ENCODE data around the gene RAB40C. TPM values are rescaled to one million over a fixed set of nuclear protein-coding genes. Genes with fewer than 3 reads are reported as not detected.

RAB40C gene
- total RNA-seq, 3 donors from 2014 or later, result 17.6 to 29.1 (median 20.6) TPM

DNA sequence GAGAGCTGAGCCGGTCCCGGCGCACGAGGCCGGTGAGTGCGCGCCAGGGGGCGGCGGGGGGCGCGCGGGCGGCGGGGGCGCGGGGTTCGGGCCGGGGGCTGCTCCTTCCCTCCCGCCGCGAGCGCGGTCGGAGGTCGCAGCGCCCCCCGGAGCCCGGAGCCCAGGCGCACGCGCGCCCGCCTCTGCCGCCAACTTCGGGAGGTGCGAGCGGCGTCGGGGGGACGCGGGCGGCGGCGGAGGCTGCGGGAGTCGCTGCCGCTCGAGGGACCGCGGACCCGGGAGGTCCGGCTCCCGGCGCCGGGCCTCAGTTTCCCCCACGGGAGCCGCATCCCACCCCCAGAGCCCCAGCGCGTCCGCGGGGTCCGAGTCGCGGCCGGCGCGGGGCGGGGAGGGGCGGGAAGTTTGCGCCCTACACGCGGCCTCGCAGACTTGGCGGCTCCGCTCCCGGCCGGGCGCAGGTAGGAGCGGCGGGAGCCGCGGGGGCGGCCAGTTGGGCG is 29.6 kb upstream of the RAB40C start, which contains the start of gene PRR35:
Gene PRR35, plus strand, starts transcription at position 191 of the 497 bp plus-strand sequence. CDS start 2,901 bp downstream, outside the sequence.
- Histone ChIP-seq H3K4me3 (peak within 1 kb of the TSS in 2 of 3 donors; percentile 29 to 60), H3K27ac (no peak within 1 kb of the TSS), H3K4me1 (peaks cover 0 to 3% of the 10 kb centered on the region in 2 donors), H3K36me3 (no peaks in the 10 kb centered on the region), H3K27me3 (peaks cover 5 to 41% of the 10 kb centered on the region in 2 donors), H3K9me3 (no peaks in the 10 kb centered on the region)
- no peak for DNase-seq (ENCODE audit: low spot score in 2 of 2)
- TF ChIP-seq POLR2AphosphoS5 (IDR thresholded peaks at IDR 0.05), result no peak
- TF ChIP-seq, protein P1, sequence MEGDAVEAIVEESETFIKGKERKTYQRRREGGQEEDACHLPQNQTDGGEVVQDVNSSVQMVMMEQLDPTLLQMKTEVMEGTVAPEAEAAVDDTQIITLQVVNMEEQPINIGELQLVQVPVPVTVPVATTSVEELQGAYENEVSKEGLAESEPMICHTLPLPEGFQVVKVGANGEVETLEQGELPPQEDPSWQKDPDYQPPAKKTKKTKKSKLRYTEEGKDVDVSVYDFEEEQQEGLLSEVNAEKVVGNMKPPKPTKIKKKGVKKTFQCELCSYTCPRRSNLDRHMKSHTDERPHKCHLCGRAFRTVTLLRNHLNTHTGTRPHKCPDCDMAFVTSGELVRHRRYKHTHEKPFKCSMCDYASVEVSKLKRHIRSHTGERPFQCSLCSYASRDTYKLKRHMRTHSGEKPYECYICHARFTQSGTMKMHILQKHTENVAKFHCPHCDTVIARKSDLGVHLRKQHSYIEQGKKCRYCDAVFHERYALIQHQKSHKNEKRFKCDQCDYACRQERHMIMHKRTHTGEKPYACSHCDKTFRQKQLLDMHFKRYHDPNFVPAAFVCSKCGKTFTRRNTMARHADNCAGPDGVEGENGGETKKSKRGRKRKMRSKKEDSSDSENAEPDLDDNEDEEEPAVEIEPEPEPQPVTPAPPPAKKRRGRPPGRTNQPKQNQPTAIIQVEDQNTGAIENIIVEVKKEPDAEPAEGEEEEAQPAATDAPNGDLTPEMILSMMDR (IDR thresholded peaks at IDR 0.05), result no peak
- no peak for TF ChIP-seq POLR2A (IDR thresholded peaks at IDR 0.05)
- intact Hi-C loops (cut with DNase I; ENCODE audit: low total_unique reads), result no loop called here

DNA sequence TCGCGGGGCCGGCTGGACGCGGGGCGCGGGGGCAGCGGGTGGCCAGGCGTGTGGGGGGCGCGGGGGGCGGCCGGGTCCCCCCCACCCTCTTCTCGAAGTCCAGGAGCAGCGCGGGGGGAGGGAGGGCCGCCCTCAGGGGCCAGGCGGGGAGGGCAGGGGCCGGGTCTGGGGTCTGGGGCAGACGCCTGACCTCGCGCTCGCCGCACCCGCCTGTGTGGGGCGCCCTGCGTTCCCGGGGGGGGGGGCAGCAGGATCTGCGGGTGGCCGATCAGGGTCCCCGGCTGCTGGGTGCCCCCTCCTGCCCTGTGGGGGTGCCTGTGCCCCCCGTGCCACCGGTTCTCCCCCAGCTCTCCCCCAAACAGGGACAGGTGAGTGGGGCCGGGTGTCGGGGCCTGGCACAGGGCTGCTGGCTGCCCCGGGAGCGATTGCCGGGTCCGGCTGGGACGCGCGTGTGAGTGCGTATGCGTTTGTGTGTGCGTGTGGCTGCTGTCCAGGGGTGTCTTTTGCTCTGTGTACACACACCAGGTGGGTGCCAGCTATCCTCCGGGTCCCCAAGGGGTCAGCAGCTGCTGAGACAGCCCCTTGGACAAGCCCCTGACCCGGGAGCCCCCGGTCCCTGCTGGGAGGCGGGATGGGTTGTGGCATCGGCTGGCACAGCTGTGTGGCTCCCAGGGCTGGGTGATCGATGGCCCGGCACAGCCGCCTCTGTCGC is 29.0 kb upstream of the RAB40C start:
- Histone ChIP-seq H3K4me3 (peak overlapping the region in 2 of 3 donors; percentile 29 to 60), H3K27ac (no peak overlapping the region), H3K9me3 (no peaks in the 10 kb centered on the region), H3K27me3 (peaks cover 5 to 41% of the 10 kb centered on the region in 2 donors), H3K36me3 (no peaks in the 10 kb centered on the region), H3K4me1 (peaks cover 4 to 8% of the 10 kb centered on the region in 2 donors)
- intact Hi-C loops (cut with DNase I; ENCODE audit: low total_unique reads), result no loop called here
- TF ChIP-seq POLR2A (IDR thresholded peaks at IDR 0.05) (no peak), POLR2AphosphoS5 (IDR thresholded peaks at IDR 0.05) (no peak)
- TF ChIP-seq, protein P1 (IDR thresholded peaks at IDR 0.05), result no peak
- no peak for DNase-seq (ENCODE audit: low spot score in 2 of 2)

GRCh38 chr16:561413-561794 is 28.5 kb upstream of the RAB40C start:
- H3K27me3 ChIP-seq, result peaks cover 5 to 41% of the 10 kb centered on the region in 2 donors
- H3K4me1 ChIP-seq, result peaks cover 10 to 13% of the 10 kb centered on the region in 2 donors
- no peak overlapping the region for H3K4me3 ChIP-seq
- H3K9me3 ChIP-seq, result no peaks in the 10 kb centered on the region
- H3K36me3 ChIP-seq, result no peaks in the 10 kb centered on the region
- intact Hi-C loops (cut with DNase I; ENCODE audit: low total_unique reads), result no loop called here
- TF ChIP-seq POLR2A (IDR thresholded peaks at IDR 0.05) (no peak), POLR2AphosphoS5 (IDR thresholded peaks at IDR 0.05) (no peak)
- TF ChIP-seq, protein P1 (IDR thresholded peaks at IDR 0.05), result no peak
- no peak overlapping the region for H3K27ac ChIP-seq
- no peak for DNase-seq (ENCODE audit: low spot score in 2 of 2)

DNA sequence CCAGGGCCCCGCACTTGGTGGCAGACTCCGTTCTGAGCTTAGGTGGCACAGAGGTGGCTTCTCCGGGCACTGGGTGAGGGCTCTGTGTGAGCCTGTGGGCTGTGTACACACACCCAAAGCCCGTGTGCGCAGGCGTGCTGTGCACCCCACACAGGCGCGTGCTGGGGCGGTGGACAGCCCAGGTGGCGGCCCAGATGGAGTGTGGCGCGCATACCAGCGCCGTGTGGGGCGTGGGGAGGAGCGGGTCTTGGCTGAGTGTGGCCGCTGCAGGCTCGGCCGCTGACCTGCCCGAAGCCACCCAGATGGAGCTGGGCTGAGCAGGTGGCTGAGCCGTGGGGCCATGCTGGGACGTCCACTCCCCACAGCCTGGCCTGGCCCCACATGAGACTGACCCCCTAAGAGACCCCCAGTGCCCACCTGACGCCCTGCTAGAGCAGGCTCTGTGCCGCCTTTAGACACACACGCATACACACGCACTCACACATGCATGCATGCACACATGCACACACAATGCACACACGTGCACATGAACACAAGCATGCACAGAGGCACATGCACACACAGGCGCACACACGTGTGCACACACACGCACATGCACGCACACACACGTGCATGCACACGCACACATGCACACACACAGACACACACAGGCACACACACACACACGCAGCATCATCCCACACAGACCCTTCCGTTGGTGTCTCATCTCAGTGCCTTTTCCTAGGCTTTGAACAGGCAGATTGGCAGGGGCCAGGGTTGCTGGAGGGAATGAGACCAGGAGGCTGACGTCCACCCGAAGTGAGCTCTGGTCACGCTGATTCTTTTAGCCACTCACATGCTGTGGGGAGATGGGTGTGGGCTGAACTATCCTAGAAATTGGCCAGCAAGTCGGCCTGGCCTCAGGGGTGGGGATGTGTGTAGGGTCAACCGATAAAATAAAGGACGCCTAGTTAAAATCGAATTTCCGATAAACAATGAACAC is 27.6 kb upstream of the RAB40C start:
- no peak overlapping the region for H3K27ac ChIP-seq

More for the DNA sequence above, 27.6 kb upstream of the RAB40C start:
- Histone ChIP-seq H3K36me3 (no peaks in the 10 kb centered on the region), H3K4me3 (no peak overlapping the region), H3K9me3 (no peaks in the 10 kb centered on the region), H3K27me3 (peaks cover 5 to 41% of the 10 kb centered on the region in 2 donors), H3K4me1 (peaks cover 17 to 18% of the 10 kb centered on the region in 2 donors)
- intact Hi-C loops (cut with DNase I; ENCODE audit: low total_unique reads), result no loop called here
- no peak for DNase-seq (ENCODE audit: low spot score in 2 of 2)
- TF ChIP-seq, protein P1 (IDR thresholded peaks at IDR 0.05), result no peak
